ENCODE results near the gene UROC1. TPM values are rescaled to one million over a fixed set of nuclear protein-coding genes. Genes with fewer than 3 reads are reported as not detected.

The UROC1 gene
- total and polyA plus RNA-seq, 9 of the 15 experiments (the other 6 are each of a cell fraction or from before 2014, with no cell fraction given) = not detected

- TF ChIP-seq KAT7 (CRISPR knock-in tag; IDR thresholded peaks at IDR 0.05; ENCODE audit: borderline replicate concordance) = no peak
- no peak for TF ChIP-seq PHF20 (IDR thresholded peaks at IDR 0.05; ENCODE audit: partially characterized antibody)
- TF ChIP-seq ATF6 (CRISPR knock-in tag; IDR thresholded peaks at IDR 0.05) = no peak
- TF ChIP-seq, protein P1, sequence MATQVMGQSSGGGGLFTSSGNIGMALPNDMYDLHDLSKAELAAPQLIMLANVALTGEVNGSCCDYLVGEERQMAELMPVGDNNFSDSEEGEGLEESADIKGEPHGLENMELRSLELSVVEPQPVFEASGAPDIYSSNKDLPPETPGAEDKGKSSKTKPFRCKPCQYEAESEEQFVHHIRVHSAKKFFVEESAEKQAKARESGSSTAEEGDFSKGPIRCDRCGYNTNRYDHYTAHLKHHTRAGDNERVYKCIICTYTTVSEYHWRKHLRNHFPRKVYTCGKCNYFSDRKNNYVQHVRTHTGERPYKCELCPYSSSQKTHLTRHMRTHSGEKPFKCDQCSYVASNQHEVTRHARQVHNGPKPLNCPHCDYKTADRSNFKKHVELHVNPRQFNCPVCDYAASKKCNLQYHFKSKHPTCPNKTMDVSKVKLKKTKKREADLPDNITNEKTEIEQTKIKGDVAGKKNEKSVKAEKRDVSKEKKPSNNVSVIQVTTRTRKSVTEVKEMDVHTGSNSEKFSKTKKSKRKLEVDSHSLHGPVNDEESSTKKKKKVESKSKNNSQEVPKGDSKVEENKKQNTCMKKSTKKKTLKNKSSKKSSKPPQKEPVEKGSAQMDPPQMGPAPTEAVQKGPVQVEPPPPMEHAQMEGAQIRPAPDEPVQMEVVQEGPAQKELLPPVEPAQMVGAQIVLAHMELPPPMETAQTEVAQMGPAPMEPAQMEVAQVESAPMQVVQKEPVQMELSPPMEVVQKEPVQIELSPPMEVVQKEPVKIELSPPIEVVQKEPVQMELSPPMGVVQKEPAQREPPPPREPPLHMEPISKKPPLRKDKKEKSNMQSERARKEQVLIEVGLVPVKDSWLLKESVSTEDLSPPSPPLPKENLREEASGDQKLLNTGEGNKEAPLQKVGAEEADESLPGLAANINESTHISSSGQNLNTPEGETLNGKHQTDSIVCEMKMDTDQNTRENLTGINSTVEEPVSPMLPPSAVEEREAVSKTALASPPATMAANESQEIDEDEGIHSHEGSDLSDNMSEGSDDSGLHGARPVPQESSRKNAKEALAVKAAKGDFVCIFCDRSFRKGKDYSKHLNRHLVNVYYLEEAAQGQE (IDR thresholded peaks at IDR 0.05; ENCODE audit: borderline replicate concordance) = no peak
- TF ChIP-seq, protein P1 (CRISPR knock-in tag; IDR thresholded peaks at IDR 0.05; ENCODE audit: low read depth) = no peak
- TF ChIP-seq THRA (IDR thresholded peaks at IDR 0.05) = no peak
These were observed 32.4 kb upstream of the UROC1 start (continued) for GRCh38 chr3:126549861-126550487.
